Psoas muscle (tissue), 8 donors: ENCODE measurements around the gene APOM. TPM values are rescaled to one million over a fixed set of nuclear protein-coding genes. Genes with fewer than 3 reads are reported as not detected.

Source experiments
- ATAC-seq, 4 donors: fragments of 200-7000 bp; cut with Tn5 transposase; one replicate each; pipeline ENCODE4 v1.9.1; 2020; ENCODE audit warnings: moderate library complexity in 3 of 4, mild to moderate bottlenecking in 2 of 4
- DNase-seq, 2 donors: peaks; one replicate each; pipeline ENCODE4 v3.0.0-alpha.2; 2020
- H3K27ac ChIP-seq: fragments of 200-600 bp; one replicate; pipeline ENCODE4 v1.8.0; 2022
- H3K27me3 ChIP-seq, 3 donors: fragments of 200-600 bp in 1 of 3; one replicate each; pipeline versions ENCODE4 v1.6.1 to v1.8.0; 2013 to 2022; ENCODE audit warnings: low read length in 2 of 3, mild to moderate bottlenecking in 2 of 3, moderate library complexity in 1 of 3; ENCODE audit not compliant: insufficient read depth in 3 of 3
- H3K36me3 ChIP-seq, 2 donors: fragments of 200-600 bp in 1 of 2; one replicate each; pipeline versions ENCODE4 v1.6.1 to v1.8.0; 2013 to 2022; ENCODE audit warnings: low read depth in 1 of 2, mild to moderate bottlenecking in 1 of 2, moderate library complexity in 1 of 2; ENCODE audit not compliant: insufficient read depth in 1 of 2
- H3K4me1 ChIP-seq: fragments of 200-600 bp; one replicate; pipeline ENCODE4 v1.8.0; 2022
- H3K4me3 ChIP-seq: fragments of 200-600 bp; one replicate; pipeline ENCODE4 v1.8.0; 2022; ENCODE audit warnings: mild to moderate bottlenecking
- H3K9me3 ChIP-seq: fragments of 200-600 bp; one replicate; pipeline ENCODE4 v1.8.0; 2022
- CTCF ChIP-seq: fragments of 200-600 bp; IDR thresholded peaks from one replicate; pipeline ENCODE4 v1.8.0; 2022; ENCODE audit warnings: antibody characterized with exemption
- WGBS, 3 donors: extraction: QIAGEN DNeasy Blood & Tissue Kit; methylation state at CpG; one replicate each; pipeline versions ENCODE4 v1.1.6 to v1.1.7; 2013; 5-methylcytosine and 5-hydroxymethylcytosine counted together
- intact Hi-C, 2 donors: fragments of 100-400 bp; cut with DNase I; formaldehyde crosslinking; loops; one replicate each; pipeline versions ENCODE4 v1.11.0 to v1.14.2; 2022
- polyA plus RNA-seq, 3 donors: library from polyadenylated mRNA; stranded (reverse); fragments of 200-250 nt; gene quantifications; one replicate each; pipeline ENCODE4 v1.2.3, GENCODE V29; 2013
- total RNA-seq, 4 donors: library from RNA; stranded (reverse); fragmentation: NEBNext Ultra II Directional in 2 of 4; extraction: Animal tissue kit (Norgen Biotek cat#: 25700) in 2 of 4; gene quantifications; one replicate each; pipeline versions ENCODE4 v1.2.1 to v1.2.4, GENCODE V29; 2021 to 2023
- donor health status: healthy with polysubstance abuse.
- donor health status: DM: no; HTN: no; CAD: no; lungs with moderate emphysema.
- donor health status: Bipolar disorder and iron deficiency.
- donor health status: healthy.
- donor health status: DM: yes; HTN: yes; CAD: no.
- donor health status: DM: no; HTN: no; CAD: no.
- donor health status: DM: no; HTN: no; CAD: no.
- donor health status: DM: yes; HTN: yes; CAD: no.

Gene APOM
- total and polyA plus RNA-seq, 7 donors, result 1.8 to 3.5 (median 2.3) TPM

- no peak overlapping the region for H3K4me3 ChIP-seq
- WGBS, 3 donors, result 68 to 82% (median 71%) methylated on average over 13 of the region's 13 CpGs
- H3K9me3 ChIP-seq, result no peaks in the 10 kb centered on the region
- peaks cover 8% of the 10 kb centered on the region for H3K4me1 ChIP-seq
- H3K27me3 ChIP-seq, result no peaks in the 10 kb centered on the region
- H3K27ac ChIP-seq, result no peak overlapping the region
- DNase-seq (no peak), ATAC-seq (no peak)
- intact Hi-C loops, result loop anchor here (5.0 to 10.0 kb wide), 5 partner anchors 84 to 269 kb away; partner anchors contain the start of gene NEU1 (in 1 of the 2)
- no peak for TF ChIP-seq CTCF
- H3K36me3 ChIP-seq, result peaks cover 0 to 46% of the 10 kb centered on the region in 2 donors
These were observed 27.9 kb downstream of the APOM start for GRCh38 chr6:31683591-31683990.

- H3K36me3 ChIP-seq, result peaks cover 9 to 75% of the 10 kb centered on the region in 2 donors
- DNase-seq (no peak), ATAC-seq (no peak)
- H3K27ac ChIP-seq, result no peak overlapping the region
- H3K9me3 ChIP-seq, result no peaks in the 10 kb centered on the region
- H3K4me3 ChIP-seq, result no peak overlapping the region
- no peak for TF ChIP-seq CTCF
- 62 to 81% (median 71%) methylated on average over 5 of the region's 5 CpGs for WGBS, 3 donors
- no peaks in the 10 kb centered on the region for H3K27me3 ChIP-seq
- no peaks in the 10 kb centered on the region for H3K4me1 ChIP-seq
- intact Hi-C loops, result loop anchor here (10.0 kb wide), 2 partner anchors 178 to 198 kb away; partner anchors contain the start of gene NEU1 (in 1 of the 2)
These were observed 30.8 kb downstream of the APOM start for GRCh38 chr6:31686483-31686882.

GRCh38 chr6:31687321-31687720, 31.6 kb downstream of the APOM start:
- WGBS, 3 donors, result 72 to 81% (median 75%) methylated on average over 8 of the region's 8 CpGs
- Histone ChIP-seq H3K27ac (no peak overlapping the region), H3K9me3 (no peaks in the 10 kb centered on the region), H3K4me1 (no peaks in the 10 kb centered on the region), H3K4me3 (no peak overlapping the region), H3K36me3 (peaks cover 10 to 84% of the 10 kb centered on the region in 2 donors), H3K27me3 (no peaks in the 10 kb centered on the region)
- ATAC-seq, result no peak
- intact Hi-C loops, result loop anchor here (10.0 kb wide), 2 partner anchors 177 to 197 kb away; partner anchors contain the start of gene NEU1 (in 1 of the 2)
- DNase-seq, result no peak
- no peak for TF ChIP-seq CTCF

- Histone ChIP-seq H3K4me1 (no peaks in the 10 kb centered on the region), H3K4me3 (no peak overlapping the region), H3K27ac (no peak overlapping the region), H3K9me3 (no peaks in the 10 kb centered on the region), H3K27me3 (no peaks in the 10 kb centered on the region), H3K36me3 (peaks cover 12 to 91% of the 10 kb centered on the region in 2 donors)
- 77 to 79% (median 78%) methylated on average over 14 of the region's 14 CpGs for WGBS, 3 donors
- no peak for DNase-seq
- ATAC-seq, result no peak
- TF ChIP-seq CTCF, result no peak
- intact Hi-C loops, result loop anchor here (10.0 kb wide), 2 partner anchors 177 to 197 kb away; partner anchors contain the start of gene NEU1 (in 1 of the 2)
These were observed 32.4 kb downstream of the APOM start for GRCh38 chr6:31687860-31688693.
